Measurements from ENCODE around the gene PTGER1.

DNA sequence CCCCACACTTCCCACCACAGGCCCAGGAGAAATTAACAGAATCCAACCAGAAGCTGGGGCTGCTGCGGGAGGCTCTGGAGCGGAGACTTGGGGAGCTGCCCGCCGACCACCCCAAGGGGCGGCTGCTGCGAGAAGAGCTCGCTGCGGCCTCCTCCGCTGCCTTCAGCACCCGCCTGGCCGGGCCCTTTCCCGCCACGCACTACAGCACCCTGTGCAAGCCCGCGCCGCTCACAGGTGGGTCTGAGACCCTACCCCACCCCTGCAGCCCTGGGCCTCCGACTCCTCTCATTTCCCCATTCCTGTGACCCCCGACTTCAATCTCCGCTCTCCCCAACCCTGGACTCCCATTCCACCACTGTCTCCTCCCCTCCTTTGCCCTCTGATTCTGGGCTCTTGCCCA lies 24.3 kb downstream of the PTGER1 start:
- TF ChIP-seq, protein P1, sequence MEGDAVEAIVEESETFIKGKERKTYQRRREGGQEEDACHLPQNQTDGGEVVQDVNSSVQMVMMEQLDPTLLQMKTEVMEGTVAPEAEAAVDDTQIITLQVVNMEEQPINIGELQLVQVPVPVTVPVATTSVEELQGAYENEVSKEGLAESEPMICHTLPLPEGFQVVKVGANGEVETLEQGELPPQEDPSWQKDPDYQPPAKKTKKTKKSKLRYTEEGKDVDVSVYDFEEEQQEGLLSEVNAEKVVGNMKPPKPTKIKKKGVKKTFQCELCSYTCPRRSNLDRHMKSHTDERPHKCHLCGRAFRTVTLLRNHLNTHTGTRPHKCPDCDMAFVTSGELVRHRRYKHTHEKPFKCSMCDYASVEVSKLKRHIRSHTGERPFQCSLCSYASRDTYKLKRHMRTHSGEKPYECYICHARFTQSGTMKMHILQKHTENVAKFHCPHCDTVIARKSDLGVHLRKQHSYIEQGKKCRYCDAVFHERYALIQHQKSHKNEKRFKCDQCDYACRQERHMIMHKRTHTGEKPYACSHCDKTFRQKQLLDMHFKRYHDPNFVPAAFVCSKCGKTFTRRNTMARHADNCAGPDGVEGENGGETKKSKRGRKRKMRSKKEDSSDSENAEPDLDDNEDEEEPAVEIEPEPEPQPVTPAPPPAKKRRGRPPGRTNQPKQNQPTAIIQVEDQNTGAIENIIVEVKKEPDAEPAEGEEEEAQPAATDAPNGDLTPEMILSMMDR (optimal IDR thresholded peaks at IDR 0.05 in 1 of 3, IDR thresholded peaks at IDR 0.05 in 1 of 3, conservative IDR thresholded peaks at IDR 0.05 in 1 of 3; ENCODE audit: extremely low read depth in 1 of 3, insufficient read depth in 2 of 3, low read length in 3 of 3): no peak
- no peak for TF ChIP-seq EZH2 (IDR thresholded peaks at IDR 0.05; ENCODE audit: low read length)

All from keratinocyte (primary cell).